Measurements from ENCODE around the gene KDM4B.

Gene KDM4B

DNA sequence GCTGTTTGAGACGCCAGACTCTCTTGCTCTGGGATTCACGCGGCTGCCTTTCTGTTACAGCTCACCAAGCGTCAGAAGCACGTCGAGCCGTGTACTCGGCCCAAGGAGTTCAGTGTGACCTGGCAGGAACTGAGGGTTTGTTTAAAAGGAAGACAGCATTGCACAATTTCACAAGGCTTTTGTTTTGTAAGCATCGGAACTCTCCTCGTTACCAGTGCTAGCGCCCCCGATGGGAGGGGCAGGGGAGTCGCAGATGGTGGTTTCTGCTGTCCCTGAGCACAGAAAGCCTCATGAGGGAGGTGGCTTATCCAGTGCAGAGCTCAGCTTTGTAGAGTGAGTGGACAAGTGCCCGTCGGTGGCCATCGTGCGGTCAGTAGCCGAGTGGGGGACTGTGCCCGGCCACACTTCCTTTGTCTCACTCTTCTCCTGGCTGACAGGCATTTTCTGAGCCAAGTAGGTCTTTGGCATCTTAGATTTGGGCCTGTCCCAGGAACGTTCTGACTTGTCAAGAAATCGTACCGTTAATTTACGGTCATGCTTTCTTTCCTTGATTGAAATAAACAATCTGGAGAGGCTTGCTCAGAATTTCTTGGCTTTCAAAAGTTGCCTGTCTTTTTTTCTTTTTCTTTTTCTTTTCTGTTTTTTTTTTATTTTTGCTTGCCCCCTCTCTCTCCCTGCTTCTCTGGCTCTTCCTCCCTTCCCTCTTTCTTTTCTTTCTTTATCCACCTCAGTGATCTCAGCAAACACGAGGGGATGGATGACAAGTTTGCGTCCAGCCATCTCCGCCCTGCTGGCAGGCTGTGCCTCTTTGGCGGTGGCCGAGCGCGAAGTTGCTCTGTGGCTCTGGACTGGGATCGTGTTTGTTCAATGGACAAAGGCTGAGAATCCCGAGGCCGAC lies 7.7 kb downstream of the KDM4B start:
- Histone ChIP-seq H3K4me2 (ENCODE audit: low read length) (peak overlapping the region; percentile 42), H3K27ac (ENCODE audit: low read depth, low read length) (no peak overlapping the region), H4K20me1 (ENCODE audit: control insufficient read depth, insufficient read depth, low read depth, low read length) (peaks cover 29% of the 10 kb centered on the region), H3K79me2 (ENCODE audit: control insufficient read depth, low read length) (peaks cover 85% of the 10 kb centered on the region), H3K27me3 (ENCODE audit: control insufficient read depth, low read length) (no peaks in the 10 kb centered on the region), H3K9me2 (replicated peaks; ENCODE audit: control insufficient read depth, low read length) (no peaks in the 10 kb centered on the region), H3K4me1 (ENCODE audit: control insufficient read depth, low read length) (peaks cover 50% of the 10 kb centered on the region), H3K36me3 (ENCODE audit: control insufficient read depth, low read length) (peaks cover 17% of the 10 kb centered on the region), H3K4me3 (ENCODE audit: low read length) (peak overlapping the region; percentile 26; the same call in 1 of the 2 replicates), H3F3A (ENCODE audit: control insufficient read depth, insufficient read depth) (peaks cover 2% of the 10 kb centered on the region; the same call in 1 of the 2 replicates), H3K9me3 (ENCODE audit: control insufficient read depth, insufficient read depth, low read length) (no peaks in the 10 kb centered on the region)
- TF ChIP-seq EZH2phosphoT487 (IDR thresholded peaks at IDR 0.05; ENCODE audit: borderline replicate concordance, low read length) (no peak), CTCF (IDR thresholded peaks at IDR 0.05; ENCODE audit: low read depth, low read length, poor library complexity, severe bottlenecking) (peak; percentile 51)

- no peak overlapping the region for H3K27ac ChIP-seq (ENCODE audit: low read depth, low read length)
Observed at GRCh38 chr19:4977299-4978174, 8.6 kb downstream of the KDM4B start.

DNA sequence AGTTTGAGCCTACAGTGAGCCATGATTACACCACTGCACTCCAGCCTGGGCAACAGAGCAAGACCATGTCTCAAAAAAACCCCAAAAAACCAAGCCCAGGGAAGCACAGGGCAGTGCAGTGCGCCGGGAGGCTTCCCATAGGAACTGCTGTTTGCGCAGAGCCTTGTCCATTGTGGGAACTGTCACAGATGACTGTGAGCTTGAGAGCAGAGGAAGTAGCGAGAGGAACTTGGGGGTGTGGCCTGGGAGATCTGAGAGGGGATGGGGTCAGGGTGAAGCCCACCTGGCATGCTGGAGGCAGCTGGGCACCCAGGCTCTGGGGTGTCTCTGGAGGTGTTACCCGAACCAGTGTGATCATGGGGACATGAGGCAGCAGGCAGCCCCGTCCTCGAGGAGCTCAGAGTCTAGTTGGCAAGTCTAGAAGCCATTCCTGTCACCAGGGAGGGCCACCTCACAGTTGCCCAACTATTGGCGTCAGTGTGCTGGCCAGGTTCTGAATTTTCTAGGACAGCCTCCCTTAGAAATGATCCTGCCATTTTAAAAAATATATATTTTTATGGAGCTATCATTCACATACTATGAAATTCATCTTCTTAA lies 10.4 kb downstream of the KDM4B start:
- no peaks in the 10 kb centered on the region for H3K9me2 ChIP-seq (replicated peaks; ENCODE audit: control insufficient read depth, low read length)
- H3K27ac ChIP-seq (ENCODE audit: low read depth, low read length): no peak overlapping the region
- H3K27me3 ChIP-seq (ENCODE audit: control insufficient read depth, low read length): no peaks in the 10 kb centered on the region
- H3K4me1 ChIP-seq (ENCODE audit: control insufficient read depth, low read length): peaks cover 60% of the 10 kb centered on the region
- no peaks in the 10 kb centered on the region for H3K9me3 ChIP-seq (ENCODE audit: control insufficient read depth, insufficient read depth, low read length)
- no peak overlapping the region for H3K4me3 ChIP-seq (ENCODE audit: low read length)
- TF ChIP-seq CTCF (IDR thresholded peaks at IDR 0.05; ENCODE audit: low read depth, low read length, poor library complexity, severe bottlenecking) (no peak), EZH2phosphoT487 (IDR thresholded peaks at IDR 0.05; ENCODE audit: borderline replicate concordance, low read length) (no peak)
- H4K20me1 ChIP-seq (ENCODE audit: control insufficient read depth, insufficient read depth, low read depth, low read length): peaks cover 34% of the 10 kb centered on the region
- H3K36me3 ChIP-seq (ENCODE audit: control insufficient read depth, low read length): peaks cover 17% of the 10 kb centered on the region
- no peak overlapping the region for H3K4me2 ChIP-seq (ENCODE audit: low read length)
- peaks cover 76% of the 10 kb centered on the region for H3K79me2 ChIP-seq (ENCODE audit: control insufficient read depth, low read length)
- H3F3A ChIP-seq (ENCODE audit: control insufficient read depth, insufficient read depth): peaks cover 2% of the 10 kb centered on the region; the same call in 1 of the 2 replicates

More at GRCh38 chr19:4977299-4978174, 8.6 kb downstream of the KDM4B start:
- H3K27me3 ChIP-seq (ENCODE audit: control insufficient read depth, low read length): no peaks in the 10 kb centered on the region
- no peaks in the 10 kb centered on the region for H3K9me3 ChIP-seq (ENCODE audit: control insufficient read depth, insufficient read depth, low read length)
- peaks cover 49% of the 10 kb centered on the region for H3K4me1 ChIP-seq (ENCODE audit: control insufficient read depth, low read length)
- no peak for TF ChIP-seq CTCF (IDR thresholded peaks at IDR 0.05; ENCODE audit: low read depth, low read length, poor library complexity, severe bottlenecking)
- peaks cover 23% of the 10 kb centered on the region for H4K20me1 ChIP-seq (ENCODE audit: control insufficient read depth, insufficient read depth, low read depth, low read length)
- H3K4me3 ChIP-seq (ENCODE audit: low read length): peak overlapping the region; percentile 26; the same call in 1 of the 2 replicates
- no peaks in the 10 kb centered on the region for H3K9me2 ChIP-seq (replicated peaks; ENCODE audit: control insufficient read depth, low read length)
- H3F3A ChIP-seq (ENCODE audit: control insufficient read depth, insufficient read depth): peaks cover 2% of the 10 kb centered on the region; the same call in 1 of the 2 replicates
- H3K79me2 ChIP-seq (ENCODE audit: control insufficient read depth, low read length): peaks cover 78% of the 10 kb centered on the region
- peak overlapping the region; percentile 42 for H3K4me2 ChIP-seq (ENCODE audit: low read length)
- H3K36me3 ChIP-seq (ENCODE audit: control insufficient read depth, low read length): peaks cover 17% of the 10 kb centered on the region
